MM.1S (cell line): ENCODE results near the gene VPS25.

ENCODE experiments used
- DNase-seq: peaks from one replicate; pipeline ENCODE4 v3.0.0-alpha.2; 2015
- H2AFZ ChIP-seq: fragments of 300-600 bp; sonication (generic); 2 replicates; pipeline ENCODE4 v1.6.0; 2016; ENCODE audit warnings: antibody characterized with exemption, low read length
- H3F3A ChIP-seq: fragments of 300-600 bp; sonication (generic); 2 replicates; pipeline ENCODE4 v1.6.1; 2016; ENCODE audit warnings: mild to moderate bottlenecking, antibody characterized with exemption, low read length, moderate library complexity, mixed read lengths; ENCODE audit not compliant: insufficient read depth
- H3K27ac ChIP-seq: fragments of 300-600 bp; sonication (generic); 2 replicates; pipeline ENCODE4 v1.5.1; 2016; ENCODE audit warnings: mild to moderate bottlenecking, low read length
- H3K27me3 ChIP-seq: fragments of 300-600 bp; sonication (generic); replicated peaks from 2 replicates; pipeline ENCODE4 v1.6.0; 2016; ENCODE audit warnings: low read length; ENCODE audit not compliant: insufficient read depth
- H3K36me3 ChIP-seq: fragments of 300-600 bp; sonication (generic); replicated peaks from 2 replicates; pipeline ENCODE4 v1.6.1; 2016; ENCODE audit warnings: mild to moderate bottlenecking, low read length, mixed read lengths; ENCODE audit not compliant: insufficient read depth
- H3K4me1 ChIP-seq: fragments of 300-600 bp; sonication (generic); 2 replicates; pipeline ENCODE4 v1.6.1; 2016; ENCODE audit warnings: low read length, mixed read lengths
- H3K4me2 ChIP-seq: fragments of 300-600 bp; sonication (generic); 2 replicates; pipeline ENCODE4 v1.6.0; 2016; ENCODE audit warnings: low read depth, low read length
- H3K4me3 ChIP-seq: fragments of 300-600 bp; sonication (generic); 2 replicates; pipeline ENCODE4 v1.5.1; 2016; ENCODE audit warnings: low read length, mixed read lengths
- H3K79me2 ChIP-seq: fragments of 300-600 bp; sonication (generic); 2 replicates; pipeline ENCODE4 v1.6.1; 2016; ENCODE audit warnings: mixed run types, low read length, mixed read lengths
- H3K9ac ChIP-seq: fragments of 300-600 bp; sonication (generic); 2 replicates; pipeline ENCODE4 v1.6.1; 2016; ENCODE audit warnings: low read length, mixed read lengths
- H3K9me2 ChIP-seq: fragments of 300-600 bp; sonication (generic); replicated peaks from 2 replicates; pipeline ENCODE4 v1.6.1; 2016; ENCODE audit warnings: mild to moderate bottlenecking, low read length, mixed read lengths; ENCODE audit not compliant: insufficient read depth
- H3K9me3 ChIP-seq: fragments of 300-600 bp; sonication (generic); replicated peaks from 2 replicates; pipeline ENCODE4 v1.6.1; 2016; ENCODE audit warnings: mild to moderate bottlenecking, low read length, mixed read lengths; ENCODE audit not compliant: insufficient read depth
- H4K20me1 ChIP-seq: fragments of 300-600 bp; sonication (generic); 2 replicates; pipeline ENCODE4 v1.6.1; 2016; ENCODE audit warnings: mild to moderate bottlenecking, low read length, moderate library complexity, mixed read lengths; ENCODE audit not compliant: insufficient read depth
- CTCF ChIP-seq: fragments of 300-600 bp; sonication (generic); IDR thresholded peaks from 2 replicates; pipeline ENCODE4 v1.5.1; 2016; ENCODE audit warnings: antibody characterized with exemption, low read length, mixed read lengths
- EZH2 ChIP-seq: fragments of 300-600 bp; sonication (generic); optimal IDR thresholded peaks from 2 replicates; pipeline ENCODE3; 2017; ENCODE audit warnings: low read depth, mild to moderate bottlenecking, antibody characterized with exemption, low read length, mixed read lengths
- EZH2phosphoT487 ChIP-seq: fragments of 300-600 bp; sonication (generic); IDR thresholded peaks from 2 replicates; pipeline ENCODE4 v1.6.1; 2018; ENCODE audit warnings: antibody characterized with exemption, low read length

Gene VPS25

GRCh38 chr17:42803074-42803883, 30.0 kb downstream of the VPS25 start:
- H3K9me3 ChIP-seq: no peaks in the 10 kb centered on the region
- peaks cover 3% of the 10 kb centered on the region for H3K79me2 ChIP-seq
- no peaks in the 10 kb centered on the region for H3F3A ChIP-seq
- H2AFZ ChIP-seq: no peak overlapping the region
- no peak overlapping the region for H3K27ac ChIP-seq
- H3K4me2 ChIP-seq: no peak overlapping the region
- no peak overlapping the region for H3K9ac ChIP-seq
- H4K20me1 ChIP-seq: no peaks in the 10 kb centered on the region
- H3K9me2 ChIP-seq: no peaks in the 10 kb centered on the region
- H3K27me3 ChIP-seq: no peaks in the 10 kb centered on the region
- H3K4me1 ChIP-seq: no peaks in the 10 kb centered on the region
- no peaks in the 10 kb centered on the region for H3K36me3 ChIP-seq
- no peak overlapping the region for H3K4me3 ChIP-seq
- no peak for DNase-seq
- TF ChIP-seq EZH2 (no peak), CTCF (no peak), EZH2phosphoT487 (no peak)

GRCh38 chr17:42804918-42805367, 31.7 kb downstream of the VPS25 start:
- Histone ChIP-seq H3K9me2 (no peaks in the 10 kb centered on the region), H3K9ac (no peak overlapping the region), H3K9me3 (no peaks in the 10 kb centered on the region), H3K79me2 (no peaks in the 10 kb centered on the region), H3K36me3 (no peaks in the 10 kb centered on the region), H3F3A (no peaks in the 10 kb centered on the region), H3K4me1 (no peaks in the 10 kb centered on the region), H3K27me3 (no peaks in the 10 kb centered on the region), H3K4me2 (no peak overlapping the region), H4K20me1 (no peaks in the 10 kb centered on the region), H3K4me3 (no peak overlapping the region), H3K27ac (no peak overlapping the region), H2AFZ (no peak overlapping the region)
- TF ChIP-seq CTCF: no peak
- TF ChIP-seq EZH2: no peak
- DNase-seq: no peak

- Histone ChIP-seq H3K4me1 (no peaks in the 10 kb centered on the region), H3K36me3 (no peaks in the 10 kb centered on the region), H4K20me1 (no peaks in the 10 kb centered on the region), H3F3A (no peaks in the 10 kb centered on the region), H3K9me3 (no peaks in the 10 kb centered on the region), H3K4me3 (no peak overlapping the region), H3K9ac (no peak overlapping the region), H3K27ac (no peak overlapping the region), H3K4me2 (no peak overlapping the region), H3K27me3 (no peaks in the 10 kb centered on the region), H2AFZ (no peak overlapping the region), H3K9me2 (no peaks in the 10 kb centered on the region), H3K79me2 (no peaks in the 10 kb centered on the region)
- DNase-seq: no peak
- no peak for TF ChIP-seq CTCF
- TF ChIP-seq EZH2phosphoT487: no peak
- TF ChIP-seq EZH2: no peak
Measured at GRCh38 chr17:42806249-42806648, 33.0 kb downstream of the VPS25 start.
